T-helper 2 cell treated with Interferon-gamma antibody and Interleukin-4, amounts not matched to agents 5 μg/mL and 100 μg/mL, for 36 hours (primary cell): ENCODE results near the gene TDRD1.
A peak's percentile ranks its signal among the peaks of the same experiment; 100 is the strongest.

Source experiments
- DNase-seq: peaks from one replicate; pipeline ENCODE4 v3.0.0; 2021; ENCODE audit warnings: low spot score
- H3K27ac Mint-ChIP-seq: one replicate; pipeline ENCODE4 v1.8.0; 2021; ENCODE audit warnings: mild to moderate bottlenecking, mixed read lengths
- H3K27me3 Mint-ChIP-seq: one replicate; pipeline ENCODE4 v1.8.0; 2021; ENCODE audit warnings: low read depth, mixed read lengths
- H3K36me3 Mint-ChIP-seq: one replicate; pipeline ENCODE4 v1.8.0; 2021; ENCODE audit warnings: low read depth, mixed read lengths
- H3K4me1 Mint-ChIP-seq: one replicate; pipeline ENCODE4 v1.8.0; 2021; ENCODE audit warnings: low read depth, mixed read lengths
- H3K4me3 Mint-ChIP-seq: one replicate; pipeline ENCODE4 v1.8.0; 2022; ENCODE audit warnings: mild to moderate bottlenecking, moderate library complexity, mixed read lengths
- H3K9me3 Mint-ChIP-seq: one replicate; pipeline ENCODE4 v1.8.0; 2021; ENCODE audit warnings: mixed read lengths

Gene TDRD1

DNA sequence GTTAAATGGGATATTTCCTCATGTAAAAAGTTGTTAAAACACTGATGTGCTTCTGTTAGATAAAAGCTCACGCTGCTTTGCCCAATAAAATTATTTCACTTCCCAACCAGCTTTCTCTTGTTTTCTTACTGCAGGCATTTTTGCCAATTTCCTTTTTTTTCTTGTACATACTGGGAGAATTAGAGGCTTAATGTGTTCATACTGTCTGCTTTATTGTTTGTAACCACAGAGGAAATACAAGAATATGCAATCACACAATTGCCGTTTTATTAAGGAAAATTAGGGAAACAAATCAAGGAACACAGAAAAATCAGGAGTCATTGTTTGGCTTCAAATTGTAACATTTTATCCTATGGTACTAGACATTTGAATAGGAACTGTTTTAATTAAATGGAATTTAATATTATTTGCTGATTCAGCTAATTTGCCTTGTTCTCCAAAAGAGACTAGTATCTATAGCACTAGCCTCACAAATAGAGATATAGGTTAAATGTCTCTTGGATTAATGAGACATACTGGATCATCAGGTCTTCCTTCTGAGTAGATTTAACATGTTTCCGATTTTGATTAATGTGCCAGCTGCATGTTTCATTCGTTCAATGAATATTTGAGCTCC, 53.5 kb downstream of the TDRD1 start:
- Mint-ChIP-seq H3K36me3 (no peaks in the 10 kb centered on the region), H3K4me3 (no peak overlapping the region), H3K27ac (no peak overlapping the region), H3K9me3 (no peaks in the 10 kb centered on the region), H3K4me1 (no peaks in the 10 kb centered on the region), H3K27me3 (peaks cover 19% of the 10 kb centered on the region)
- DNase-seq, result no peak

- no peak overlapping the region for H3K4me3 Mint-ChIP-seq
- DNase-seq, result no peak
- H3K27ac Mint-ChIP-seq, result no peak overlapping the region
- peaks cover 19% of the 10 kb centered on the region for H3K27me3 Mint-ChIP-seq
- H3K9me3 Mint-ChIP-seq, result no peaks in the 10 kb centered on the region
- no peaks in the 10 kb centered on the region for H3K4me1 Mint-ChIP-seq
- H3K36me3 Mint-ChIP-seq, result no peaks in the 10 kb centered on the region
These were observed 54.3 kb downstream of the TDRD1 start for GRCh38 chr10:114233482-114233881.

DNA sequence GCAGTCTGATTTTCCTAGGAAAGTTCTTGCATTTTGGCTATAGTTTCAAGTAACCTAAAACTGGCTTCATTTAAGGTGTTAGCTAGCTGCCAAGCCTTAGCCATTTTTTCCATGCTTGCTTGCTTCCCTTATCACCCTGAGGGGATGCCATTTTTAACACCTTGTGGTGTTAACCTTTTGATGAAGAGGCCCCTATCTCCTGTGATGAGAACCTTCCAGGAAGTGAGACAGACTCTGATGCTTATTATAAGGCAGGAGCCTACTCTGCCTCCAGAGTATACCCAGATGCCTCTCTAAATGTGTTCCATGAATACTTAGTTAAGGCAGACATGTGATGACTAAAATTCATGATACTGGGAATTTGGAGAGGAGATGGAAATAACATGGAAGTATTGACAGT, 55.0 kb downstream of the TDRD1 start:
- Mint-ChIP-seq H3K36me3 (no peaks in the 10 kb centered on the region), H3K4me3 (no peak overlapping the region), H3K27me3 (peaks cover 24% of the 10 kb centered on the region), H3K9me3 (no peaks in the 10 kb centered on the region), H3K27ac (no peak overlapping the region), H3K4me1 (no peaks in the 10 kb centered on the region)
- DNase-seq, result no peak

DNA sequence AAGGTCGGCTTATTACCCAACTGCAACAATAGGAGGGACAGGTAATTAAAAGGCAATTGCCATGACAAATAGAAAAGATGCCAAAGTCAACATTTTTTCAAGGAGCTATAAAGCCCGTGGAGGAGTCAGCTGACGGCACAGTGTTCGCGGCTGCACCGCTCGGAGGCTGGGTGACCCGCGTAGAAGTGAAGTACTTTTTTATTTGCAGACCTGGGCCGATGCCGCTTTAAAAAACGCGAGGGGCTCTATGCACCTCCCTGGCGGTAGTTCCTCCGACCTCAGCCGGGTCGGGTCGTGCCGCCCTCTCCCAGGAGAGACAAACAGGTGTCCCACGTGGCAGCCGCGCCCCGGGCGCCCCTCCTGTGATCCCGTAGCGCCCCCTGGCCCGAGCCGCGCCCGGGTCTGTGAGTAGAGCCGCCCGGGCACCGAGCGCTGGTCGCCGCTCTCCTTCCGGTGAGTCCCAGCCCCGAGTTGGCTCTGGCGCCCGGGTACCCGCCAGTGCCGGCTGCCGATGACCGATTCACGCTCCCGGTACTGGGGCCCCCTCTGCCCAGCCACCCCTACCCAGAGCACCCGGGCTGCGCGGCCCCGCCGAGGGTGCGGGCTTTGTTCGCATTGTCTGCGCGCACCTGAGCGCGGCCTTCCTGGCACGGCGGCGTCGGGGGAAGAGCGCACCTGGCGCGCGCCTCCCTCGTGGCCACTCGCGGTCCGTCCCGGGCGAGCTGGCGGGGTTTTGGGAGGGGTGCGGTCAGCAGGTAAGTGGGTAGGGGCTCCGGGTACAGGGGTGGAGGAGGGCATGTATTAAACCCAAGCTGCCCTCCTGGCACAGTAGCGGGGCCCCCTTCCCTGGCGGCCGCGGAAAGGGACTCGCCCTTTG, 60.2 kb downstream of the TDRD1 start, which contains the start of gene VWA2:
Gene VWA2 (plus strand): TSS at position 138 of the 877 bp plus-strand sequence. CDS start 9,460 bp downstream, outside the sequence.
- Mint-ChIP-seq H3K27me3 (peaks cover 56% of the 10 kb centered on the region), H3K36me3 (no peaks in the 10 kb centered on the region), H3K9me3 (no peaks in the 10 kb centered on the region), H3K4me3 (peak within 1 kb of the TSS; percentile 24), H3K27ac (no peak within 1 kb of the TSS), H3K4me1 (no peaks in the 10 kb centered on the region)
- DNase-seq, result no peak

GRCh38 chr10:114239994-114240345, 60.8 kb downstream of the TDRD1 start:
- peaks cover 62% of the 10 kb centered on the region for H3K27me3 Mint-ChIP-seq
- no peaks in the 10 kb centered on the region for H3K36me3 Mint-ChIP-seq
- DNase-seq, result no peak
- H3K27ac Mint-ChIP-seq, result no peak overlapping the region
- no peak overlapping the region for H3K4me3 Mint-ChIP-seq
- no peaks in the 10 kb centered on the region for H3K4me1 Mint-ChIP-seq
- no peaks in the 10 kb centered on the region for H3K9me3 Mint-ChIP-seq

DNA sequence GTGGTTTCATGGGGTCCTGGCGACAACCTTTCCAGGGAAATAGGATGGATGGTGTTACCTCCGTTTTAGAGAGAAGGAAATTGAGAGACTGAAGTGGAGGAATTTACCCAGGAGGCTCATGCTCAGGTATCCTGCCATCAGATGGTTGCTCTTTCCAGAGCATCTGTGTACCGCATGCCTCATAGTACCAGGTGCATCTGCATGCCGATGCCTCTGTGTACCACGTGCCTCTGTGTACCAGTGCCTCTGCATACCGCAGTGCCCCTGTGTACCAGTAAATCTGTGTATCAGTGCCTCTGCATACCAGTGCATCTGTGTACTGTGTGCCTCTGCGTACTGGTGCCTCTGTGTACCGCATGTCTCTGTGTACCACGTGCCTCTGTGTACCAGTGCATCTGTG, 63.1 kb downstream of the TDRD1 start:
- Mint-ChIP-seq H3K27ac (no peak overlapping the region), H3K4me3 (no peak overlapping the region), H3K4me1 (no peaks in the 10 kb centered on the region), H3K9me3 (no peaks in the 10 kb centered on the region), H3K27me3 (peaks cover 59% of the 10 kb centered on the region), H3K36me3 (no peaks in the 10 kb centered on the region)
- no peak for DNase-seq

DNA sequence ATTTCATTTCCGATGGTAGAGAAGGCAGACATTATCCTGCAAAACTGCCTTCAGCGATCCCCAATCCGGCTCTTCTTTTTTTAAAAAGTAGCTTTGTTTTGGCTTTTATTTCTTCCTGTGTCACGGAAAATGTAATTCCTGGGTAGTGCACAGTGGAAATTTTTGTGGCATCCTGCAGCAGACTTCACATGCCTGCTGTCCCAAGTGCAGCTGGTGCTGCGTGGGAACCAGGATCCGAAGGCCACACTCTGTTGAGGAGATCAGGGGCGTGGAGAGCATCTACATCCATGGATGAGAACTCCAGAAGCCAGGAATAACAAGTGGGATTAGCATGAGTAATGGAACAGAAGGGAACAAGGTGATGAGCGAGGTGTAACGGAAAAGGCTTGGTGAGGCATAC, 64.5 kb downstream of the TDRD1 start:
- H3K4me1 Mint-ChIP-seq, result no peaks in the 10 kb centered on the region
- peaks cover 48% of the 10 kb centered on the region for H3K27me3 Mint-ChIP-seq
- H3K27ac Mint-ChIP-seq, result no peak overlapping the region
- no peaks in the 10 kb centered on the region for H3K36me3 Mint-ChIP-seq
- no peak for DNase-seq
- no peak overlapping the region for H3K4me3 Mint-ChIP-seq
- H3K9me3 Mint-ChIP-seq, result no peaks in the 10 kb centered on the region

- H3K9me3 Mint-ChIP-seq, result no peaks in the 10 kb centered on the region
- H3K27me3 Mint-ChIP-seq, result peaks cover 43% of the 10 kb centered on the region
- H3K36me3 Mint-ChIP-seq, result no peaks in the 10 kb centered on the region
- no peak overlapping the region for H3K4me3 Mint-ChIP-seq
- no peaks in the 10 kb centered on the region for H3K4me1 Mint-ChIP-seq
- H3K27ac Mint-ChIP-seq, result no peak overlapping the region
- no peak for DNase-seq
These were observed 65.0 kb downstream of the TDRD1 start for GRCh38 chr10:114244126-114244525.

DNA sequence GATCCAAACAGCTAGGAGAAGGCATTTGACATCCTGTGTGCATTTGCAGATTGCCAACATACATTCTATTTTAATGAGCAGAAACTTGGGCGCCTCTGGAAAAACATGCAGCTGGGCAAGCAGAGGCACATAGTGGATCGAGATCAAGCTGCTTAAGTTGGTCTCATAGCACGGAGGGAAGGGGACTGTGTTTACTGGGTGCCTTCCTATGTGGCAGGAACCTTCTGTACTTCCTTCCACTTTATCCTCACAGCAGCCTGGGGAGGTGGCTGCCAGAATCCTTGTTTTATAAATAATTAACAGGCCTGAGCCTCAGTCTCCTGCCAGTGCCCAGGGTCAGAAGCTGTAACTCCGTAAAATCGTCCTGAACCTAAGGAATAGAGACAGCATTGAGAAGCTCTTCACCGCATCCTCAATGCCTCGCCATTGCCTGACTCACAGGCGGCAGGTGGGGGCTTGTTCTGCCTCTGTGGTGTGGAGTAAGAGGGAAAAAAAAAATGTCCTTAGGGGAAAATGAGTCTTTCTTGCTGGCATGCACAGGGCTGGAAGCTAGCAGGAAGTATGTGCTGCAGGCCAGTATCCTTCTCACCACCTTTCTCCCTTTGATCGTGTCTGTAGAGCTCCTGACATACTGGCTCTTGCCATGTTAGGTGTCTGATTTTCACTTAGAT, 66.1 kb downstream of the TDRD1 start:
- Mint-ChIP-seq H3K27me3 (peaks cover 40% of the 10 kb centered on the region), H3K4me1 (no peaks in the 10 kb centered on the region), H3K9me3 (no peaks in the 10 kb centered on the region), H3K4me3 (no peak overlapping the region), H3K27ac (no peak overlapping the region), H3K36me3 (no peaks in the 10 kb centered on the region)
- DNase-seq, result no peak

GRCh38 chr10:114246679-114247305, 67.6 kb downstream of the TDRD1 start:
- no peak for DNase-seq
- no peak overlapping the region for H3K27ac Mint-ChIP-seq
- no peaks in the 10 kb centered on the region for H3K36me3 Mint-ChIP-seq
- no peaks in the 10 kb centered on the region for H3K4me1 Mint-ChIP-seq
- no peak overlapping the region for H3K4me3 Mint-ChIP-seq
- H3K9me3 Mint-ChIP-seq, result no peaks in the 10 kb centered on the region
- H3K27me3 Mint-ChIP-seq, result peaks cover 29% of the 10 kb centered on the region

DNA sequence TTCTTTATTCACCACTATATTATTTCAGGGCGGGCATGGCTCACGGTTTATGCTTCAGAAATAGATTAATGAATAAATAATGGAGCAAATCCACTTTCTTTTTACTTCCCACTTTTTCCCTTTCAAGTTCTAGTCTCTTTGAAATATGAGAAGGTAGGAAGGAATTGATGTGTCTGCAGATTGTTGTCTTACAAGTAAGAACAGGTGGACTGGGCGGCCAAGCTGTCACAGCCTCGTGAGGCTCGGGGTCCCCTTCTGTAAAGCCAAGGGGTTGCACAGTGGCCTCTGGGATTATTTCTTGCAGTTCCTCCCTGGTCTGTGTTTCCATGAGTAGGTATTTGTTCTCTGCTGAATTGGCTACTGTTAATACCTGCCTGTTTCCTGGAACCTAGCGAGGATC, 71.1 kb downstream of the TDRD1 start:
- Mint-ChIP-seq H3K4me1 (no peaks in the 10 kb centered on the region), H3K27ac (no peak overlapping the region), H3K27me3 (no peaks in the 10 kb centered on the region), H3K36me3 (no peaks in the 10 kb centered on the region), H3K9me3 (no peaks in the 10 kb centered on the region), H3K4me3 (no peak overlapping the region)
- no peak for DNase-seq

DNA sequence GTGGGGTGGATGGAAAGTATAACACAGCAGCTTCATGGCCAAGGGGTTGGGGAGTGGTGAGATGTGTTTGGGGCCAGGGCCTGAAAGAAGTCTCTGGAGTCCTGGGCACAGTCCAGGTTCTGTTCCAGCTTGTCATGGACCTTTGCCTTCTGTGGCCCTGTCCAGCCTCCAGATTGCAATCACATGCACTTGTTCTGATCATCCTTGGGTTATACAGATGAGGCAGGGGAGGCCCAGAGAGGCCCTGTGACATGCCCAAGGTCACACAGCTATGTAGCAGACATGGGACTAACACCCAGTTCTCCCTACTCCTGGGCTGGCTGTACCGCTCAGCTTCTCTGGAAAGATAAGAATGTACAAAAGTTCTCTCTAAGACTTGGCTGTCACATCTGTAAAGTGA, 71.6 kb downstream of the TDRD1 start:
- DNase-seq, result no peak
- Mint-ChIP-seq H3K36me3 (no peaks in the 10 kb centered on the region), H3K27me3 (no peaks in the 10 kb centered on the region), H3K4me1 (no peaks in the 10 kb centered on the region), H3K4me3 (no peak overlapping the region), H3K27ac (no peak overlapping the region), H3K9me3 (no peaks in the 10 kb centered on the region)

DNA sequence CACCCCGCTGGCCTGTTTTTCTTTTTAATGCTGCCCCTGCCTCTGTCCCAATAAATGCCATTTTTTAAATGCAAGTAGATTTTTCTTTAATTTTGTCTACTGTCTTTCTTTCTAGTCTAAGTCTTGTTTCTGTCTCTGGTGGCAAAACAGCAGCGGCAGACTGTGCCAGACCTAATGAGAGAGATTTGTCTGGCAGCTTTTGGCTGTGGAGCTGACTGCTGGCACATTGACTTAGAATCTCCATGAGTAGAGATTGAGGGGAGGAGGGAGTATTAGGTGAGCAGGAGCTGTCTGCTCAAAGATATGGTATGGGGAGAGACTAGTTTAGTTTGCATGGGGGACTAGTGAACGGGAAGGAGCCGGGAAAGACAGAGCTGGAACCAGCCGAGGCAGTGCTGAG, 72.9 kb downstream of the TDRD1 start:
- Mint-ChIP-seq H3K4me3 (no peak overlapping the region), H3K36me3 (no peaks in the 10 kb centered on the region), H3K4me1 (no peaks in the 10 kb centered on the region), H3K9me3 (no peaks in the 10 kb centered on the region), H3K27ac (no peak overlapping the region), H3K27me3 (no peaks in the 10 kb centered on the region)
- no peak for DNase-seq

DNA sequence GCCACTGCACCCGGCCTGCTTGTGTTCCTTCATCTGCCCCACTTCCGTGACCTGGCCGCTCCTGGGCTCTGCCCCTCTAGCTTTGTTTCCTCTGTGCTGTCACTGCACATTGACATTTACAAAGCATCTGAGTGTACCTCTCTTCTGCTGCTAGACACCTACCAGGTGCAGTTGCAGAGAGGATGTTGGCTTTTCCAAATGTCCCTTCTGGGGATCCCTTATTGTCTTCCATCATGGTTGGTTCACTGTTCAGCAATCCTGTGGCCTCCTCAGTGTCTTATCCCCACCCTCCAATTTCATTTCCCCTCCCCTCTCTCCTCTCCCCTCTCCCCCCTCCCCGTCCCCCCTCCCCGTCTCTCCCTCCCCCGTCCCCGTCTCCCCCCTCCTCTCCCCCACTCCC, 73.7 kb downstream of the TDRD1 start:
- Mint-ChIP-seq H3K4me3 (no peak overlapping the region), H3K9me3 (no peaks in the 10 kb centered on the region), H3K27me3 (no peaks in the 10 kb centered on the region), H3K4me1 (no peaks in the 10 kb centered on the region), H3K27ac (no peak overlapping the region), H3K36me3 (no peaks in the 10 kb centered on the region)
- no peak for DNase-seq
